Thymus (tissue), 11 donors: ENCODE data around the gene STIP1. TPM values are rescaled to one million over a fixed set of nuclear protein-coding genes. Genes with fewer than 3 reads are reported as not detected.
A peak's percentile ranks its signal among the peaks of the same experiment; 100 is the strongest.

ENCODE experiments used
- DNase-seq, 9 donors: peaks; one replicate each; pipeline ENCODE4 v3.0.0-alpha.2; 2013; ENCODE audit warnings: low spot score in 9 of 9, low read depth in 6 of 9, missing footprints in 1 of 9
- H3K27ac ChIP-seq, 2 donors: one replicate each; pipeline ENCODE4 v1.5.1; 2013; ENCODE audit warnings: control low read depth in 1 of 2, low read depth in 1 of 2, low read length in 1 of 2, mild to moderate bottlenecking in 1 of 2, moderate library complexity in 1 of 2
- H3K27me3 ChIP-seq, 2 donors: one replicate each; pipeline ENCODE4 v1.5.1; 2013; ENCODE audit warnings: low read length in 1 of 2; ENCODE audit not compliant: control insufficient read depth in 2 of 2, insufficient read depth in 1 of 2
- H3K36me3 ChIP-seq, 2 donors: one replicate each; pipeline ENCODE4 v1.5.1; 2013; ENCODE audit warnings: low read length in 1 of 2, mild to moderate bottlenecking in 1 of 2, moderate library complexity in 1 of 2; ENCODE audit not compliant: control insufficient read depth in 2 of 2, insufficient read depth in 2 of 2
- H3K4me1 ChIP-seq, 2 donors: one replicate each; pipeline ENCODE4 v1.5.1; 2013; ENCODE audit warnings: low read length in 2 of 2; ENCODE audit not compliant: control insufficient read depth in 2 of 2, insufficient read depth in 2 of 2
- H3K4me3 ChIP-seq, 2 donors: one replicate each; pipeline ENCODE4 v1.5.1; 2013; ENCODE audit warnings: low read length in 2 of 2, control low read depth in 1 of 2, mild to moderate bottlenecking in 1 of 2
- H3K9me3 ChIP-seq, 2 donors: one replicate each; pipeline ENCODE4 v1.5.1; 2013; ENCODE audit warnings: low read length in 1 of 2, mild to moderate bottlenecking in 1 of 2; ENCODE audit not compliant: control insufficient read depth in 2 of 2, insufficient read depth in 1 of 2
- WGBS: extraction: QIAGEN DNeasy Blood & Tissue Kit; methylation state at CpG from one replicate; pipeline ENCODE4 v1.1.7; 2013; 5-methylcytosine and 5-hydroxymethylcytosine counted together
- polyA plus RNA-seq: library from polyadenylated mRNA; stranded (reverse); fragments of 200-250 nt; gene quantifications from one replicate; pipeline ENCODE4 v1.2.3, GENCODE V29; 2013
- total RNA-seq: library from RNA; stranded (reverse); fragments of 120-200 nt; gene quantifications from one replicate; pipeline ENCODE4 v1.2.4, GENCODE V29; 2013
- donor health status: healthy.

Gene STIP1
- total and polyA plus RNA-seq, 2 donors: 46.7 to 94.1 TPM

GRCh38 chr11:64235437-64236161 is 49.6 kb downstream of the STIP1 start:
- 96% methylated on average over 12 of the region's 12 CpGs for WGBS
- Histone ChIP-seq H3K27me3 (peaks cover 0 to 12% of the 10 kb centered on the region in 2 donors), H3K4me3 (peak overlapping the region; percentile 46 to 72), H3K4me1 (peaks cover 13 to 76% of the 10 kb centered on the region in 2 donors), H3K9me3 (peaks cover 0 to 3% of the 10 kb centered on the region in 2 donors), H3K36me3 (peaks cover 6 to 19% of the 10 kb centered on the region in 2 donors), H3K27ac (no peak overlapping the region)
- no peak for DNase-seq

- peaks cover 0 to 11% of the 10 kb centered on the region in 2 donors for H3K27me3 ChIP-seq
- peaks cover 14 to 66% of the 10 kb centered on the region in 2 donors for H3K4me1 ChIP-seq
- peaks cover 6 to 19% of the 10 kb centered on the region in 2 donors for H3K36me3 ChIP-seq
- peaks cover 0 to 9% of the 10 kb centered on the region in 2 donors for H3K9me3 ChIP-seq
- H3K27ac ChIP-seq: peak overlapping the region; percentile 50 to 99
- no peak overlapping the region for H3K4me3 ChIP-seq
- WGBS: 95% methylated on average over 12 of the region's 12 CpGs
- DNase-seq: no peak
Measured at GRCh38 chr11:64237484-64237951, 51.5 kb downstream of the STIP1 start.

GRCh38 chr11:64238076-64238475 is 52.1 kb downstream of the STIP1 start:
- DNase-seq: no peak
- Histone ChIP-seq H3K4me3 (no peak overlapping the region), H3K27me3 (peaks cover 0 to 11% of the 10 kb centered on the region in 2 donors), H3K4me1 (peaks cover 16 to 68% of the 10 kb centered on the region in 2 donors), H3K9me3 (peaks cover 0 to 9% of the 10 kb centered on the region in 2 donors), H3K27ac (peak overlapping the region; percentile 50 to 99), H3K36me3 (peaks cover 6 to 19% of the 10 kb centered on the region in 2 donors)
- 95% methylated on average over 9 of the region's 9 CpGs for WGBS

GRCh38 chr11:64238999-64239398 is 53.0 kb downstream of the STIP1 start:
- no peak overlapping the region for H3K4me3 ChIP-seq
- H3K27me3 ChIP-seq: peaks cover 0 to 4% of the 10 kb centered on the region in 2 donors
- WGBS: 93% methylated on average over 5 of the region's 5 CpGs
- peak overlapping the region; percentile 25 to 99 for H3K27ac ChIP-seq
- H3K4me1 ChIP-seq: peaks cover 13 to 70% of the 10 kb centered on the region in 2 donors
- H3K9me3 ChIP-seq: peaks cover 0 to 9% of the 10 kb centered on the region in 2 donors
- peak in 1 of 9 donors; percentile 48 for DNase-seq
- peaks cover 15 to 19% of the 10 kb centered on the region in 2 donors for H3K36me3 ChIP-seq

- peaks cover 19 to 22% of the 10 kb centered on the region in 2 donors for H3K36me3 ChIP-seq
- peak overlapping the region in 1 of 2 donors; percentile 80 for H3K4me3 ChIP-seq
- peak overlapping the region; percentile 96 to 99 for H3K27ac ChIP-seq
- peaks cover 13 to 77% of the 10 kb centered on the region in 2 donors for H3K4me1 ChIP-seq
- no peak for DNase-seq
- peaks cover 0 to 9% of the 10 kb centered on the region in 2 donors for H3K9me3 ChIP-seq
- H3K27me3 ChIP-seq: peaks cover 0 to 2% of the 10 kb centered on the region in 2 donors
- WGBS: 84% methylated on average over 11 of the region's 11 CpGs
Measured at GRCh38 chr11:64239662-64240434, 53.9 kb downstream of the STIP1 start.

GRCh38 chr11:64240435-64241240 is 54.7 kb downstream of the STIP1 start, which contains the start of gene FKBP2:
TSS of gene FKBP2 (plus strand) at chr11:64241095. CDS start at chr11:64242388, 1,293 bp downstream.
- Histone ChIP-seq H3K36me3 (peaks cover 19 to 25% of the 10 kb centered on the region in 2 donors), H3K27me3 (no peaks in the 10 kb centered on the region), H3K27ac (peak within 1 kb of the TSS; percentile 96 to 99), H3K4me3 (peak within 1 kb of the TSS; percentile 54 to 80), H3K9me3 (peaks cover 0 to 14% of the 10 kb centered on the region in 2 donors), H3K4me1 (peaks cover 16 to 77% of the 10 kb centered on the region in 2 donors)
- peak; percentile 75 to 97 (median 90) for DNase-seq
- 1% methylated on average over 58 of the region's 58 CpGs for WGBS

GRCh38 chr11:64241241-64241490 is 55.2 kb downstream of the STIP1 start:
- peaks cover 19 to 22% of the 10 kb centered on the region in 2 donors for H3K36me3 ChIP-seq
- H3K4me3 ChIP-seq: peak overlapping the region; percentile 54 to 80
- H3K27ac ChIP-seq: peak overlapping the region; percentile 96 to 99
- peak in 1 of 9 donors; percentile 97 for DNase-seq
- H3K4me1 ChIP-seq: peaks cover 20 to 80% of the 10 kb centered on the region in 2 donors
- H3K9me3 ChIP-seq: peaks cover 0 to 14% of the 10 kb centered on the region in 2 donors
- no peaks in the 10 kb centered on the region for H3K27me3 ChIP-seq
- under 1% methylated on average over 24 of the region's 24 CpGs for WGBS

- under 1% methylated on average over 63 of the region's 63 CpGs for WGBS
- peak in 8 of 9 donors; percentile 95 to 100 (median 99) for DNase-seq
Measured at GRCh38 chr11:64241491-64242374, 55.8 kb downstream of the STIP1 start.

More at GRCh38 chr11:64241491-64242374, 55.8 kb downstream of the STIP1 start:
- peak overlapping the region; percentile 54 to 80 for H3K4me3 ChIP-seq
- no peaks in the 10 kb centered on the region for H3K27me3 ChIP-seq
- H3K27ac ChIP-seq: peak overlapping the region; percentile 92 to 99
- peaks cover 0 to 14% of the 10 kb centered on the region in 2 donors for H3K9me3 ChIP-seq
- peaks cover 19 to 22% of the 10 kb centered on the region in 2 donors for H3K36me3 ChIP-seq
- H3K4me1 ChIP-seq: peaks cover 20 to 80% of the 10 kb centered on the region in 2 donors
